Hepatocyte (in vitro differentiated cells): ENCODE measurements around the gene MPZL2. TPM values are rescaled to one million over a fixed set of nuclear protein-coding genes. Genes with fewer than 3 reads are reported as not detected.

ENCODE experiments used
- DNase-seq: peaks from one replicate; pipeline ENCODE4 v3.0.0-alpha.2; 2016; ENCODE audit warnings: low spot score
- H2AFZ ChIP-seq: fragments of 200-600 bp; sonication (generic); 2 replicates; pipeline ENCODE4 v1.6.0; 2016; ENCODE audit warnings: antibody characterized with exemption, mild to moderate bottlenecking
- H3K27ac ChIP-seq: fragments of 200-600 bp; sonication (generic); 2 replicates; pipeline ENCODE4 v1.5.1; 2016; ENCODE audit warnings: mild to moderate bottlenecking
- H3K27me3 ChIP-seq: fragments of 200-600 bp; sonication (generic); 2 replicates; pipeline ENCODE4 v1.6.1; 2016
- H3K36me3 ChIP-seq: fragments of 200-600 bp; sonication (generic); replicated peaks from 2 replicates; pipeline ENCODE4 v1.5.1; 2016; ENCODE audit warnings: low read depth; ENCODE audit not compliant: insufficient read depth
- H3K4me1 ChIP-seq: fragments of 200-600 bp; sonication (generic); 2 replicates; pipeline ENCODE4 v1.5.1; 2016; ENCODE audit warnings: mild to moderate bottlenecking, moderate library complexity; ENCODE audit not compliant: insufficient read depth
- H3K4me2 ChIP-seq: fragments of 200-600 bp; sonication (generic); 2 replicates; pipeline ENCODE4 v1.6.0; 2016
- H3K4me3 ChIP-seq: fragments of 200-600 bp; sonication (generic); 2 replicates; pipeline ENCODE4 v1.5.1; 2016; ENCODE audit warnings: mild to moderate bottlenecking
- H3K79me2 ChIP-seq: fragments of 200-600 bp; sonication (generic); 2 replicates; pipeline ENCODE4 v1.6.0; 2017; ENCODE audit warnings: mild to moderate bottlenecking
- H3K9me2 ChIP-seq: fragments of 200-600 bp; sonication (generic); replicated peaks from 2 replicates; pipeline ENCODE4 v1.6.0; 2017; ENCODE audit warnings: mild to moderate bottlenecking; ENCODE audit not compliant: insufficient read depth
- H3K9me3 ChIP-seq: fragments of 200-600 bp; sonication (generic); 2 replicates; pipeline ENCODE4 v1.5.1; 2016; ENCODE audit warnings: low read depth, mild to moderate bottlenecking
- H4K20me1 ChIP-seq: fragments of 200-600 bp; sonication (generic); 2 replicates; pipeline ENCODE4 v1.6.0; 2016; ENCODE audit warnings: mild to moderate bottlenecking; ENCODE audit not compliant: insufficient read depth, poor library complexity, severe bottlenecking
- EZH2 ChIP-seq: fragments of 200-600 bp; sonication (generic); IDR thresholded peaks from 2 replicates; pipeline ENCODE4 v1.6.1; 2016; ENCODE audit warnings: antibody characterized with exemption, mild to moderate bottlenecking, borderline replicate concordance
- EZH2phosphoT487 ChIP-seq: fragments of 200-600 bp; sonication (generic); IDR thresholded peaks from one replicate; pipeline ENCODE4 v1.6.1; 2018; ENCODE audit warnings: antibody characterized with exemption, mild to moderate bottlenecking, low read depth, moderate library complexity; ENCODE audit not compliant: unreplicated experiment, severe bottlenecking
- WGBS: methylation state at CpG from one replicate; pipeline ENCODE4 v1.1.6; 2016; ENCODE audit warnings: low lambda C conversion rate; ENCODE audit errors: missing lambda C conversion rate; 5-methylcytosine and 5-hydroxymethylcytosine counted together
- polyA plus RNA-seq: library from polyadenylated mRNA; unstranded; fragments of >200 nt; fragmentation: Nextera tagmentation; extraction: Ambion mirVana; gene quantifications from 2 replicates; pipeline ENCODE4 v1.2.1, GENCODE V29; 2016
- total RNA-seq: library from RNA; depleted of rRNA; stranded (reverse); fragments of >200 nt; gene quantifications from 2 replicates; pipeline ENCODE4 v1.2.3, GENCODE V29; 2014
- TF ChIP-seq, protein P1 (sequence below): fragments of 200-600 bp; sonication (generic); IDR thresholded peaks from 2 replicates; pipeline ENCODE4 v1.5.1; 2016; ENCODE audit warnings: antibody characterized with exemption, mild to moderate bottlenecking; ENCODE audit not compliant: poor library complexity

Gene MPZL2
- total and polyA plus RNA-seq, 2 experiments from 2014 or later = 47.2 to 48.0 TPM

DNA sequence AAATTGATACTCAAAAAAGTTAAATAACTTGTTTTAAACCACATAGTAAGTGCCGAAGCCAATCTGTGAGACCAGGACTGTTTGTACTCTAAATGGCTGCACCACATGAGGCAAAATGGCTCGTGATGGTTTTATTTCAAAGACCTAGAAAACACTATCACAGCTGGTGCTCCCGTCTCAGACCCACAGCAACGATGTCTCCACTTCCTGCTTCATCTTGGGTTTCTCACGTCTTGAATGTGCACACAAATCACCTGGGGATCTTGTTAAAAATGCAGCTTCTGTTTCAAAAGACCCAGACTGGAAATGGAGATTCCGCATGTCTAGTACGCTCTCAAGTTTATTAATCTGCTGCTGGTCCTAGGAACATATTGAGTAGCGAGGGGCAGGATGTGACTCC lies 41.6 kb upstream of the MPZL2 start:
- no peak overlapping the region for H2AFZ ChIP-seq
- no peaks in the 10 kb centered on the region for H3K4me1 ChIP-seq
- DNase-seq = no peak
- H3K36me3 ChIP-seq = no peaks in the 10 kb centered on the region
- H3K27ac ChIP-seq = no peak overlapping the region
- peaks cover 12% of the 10 kb centered on the region for H3K27me3 ChIP-seq
- no peaks in the 10 kb centered on the region for H4K20me1 ChIP-seq
- TF ChIP-seq, protein P1, sequence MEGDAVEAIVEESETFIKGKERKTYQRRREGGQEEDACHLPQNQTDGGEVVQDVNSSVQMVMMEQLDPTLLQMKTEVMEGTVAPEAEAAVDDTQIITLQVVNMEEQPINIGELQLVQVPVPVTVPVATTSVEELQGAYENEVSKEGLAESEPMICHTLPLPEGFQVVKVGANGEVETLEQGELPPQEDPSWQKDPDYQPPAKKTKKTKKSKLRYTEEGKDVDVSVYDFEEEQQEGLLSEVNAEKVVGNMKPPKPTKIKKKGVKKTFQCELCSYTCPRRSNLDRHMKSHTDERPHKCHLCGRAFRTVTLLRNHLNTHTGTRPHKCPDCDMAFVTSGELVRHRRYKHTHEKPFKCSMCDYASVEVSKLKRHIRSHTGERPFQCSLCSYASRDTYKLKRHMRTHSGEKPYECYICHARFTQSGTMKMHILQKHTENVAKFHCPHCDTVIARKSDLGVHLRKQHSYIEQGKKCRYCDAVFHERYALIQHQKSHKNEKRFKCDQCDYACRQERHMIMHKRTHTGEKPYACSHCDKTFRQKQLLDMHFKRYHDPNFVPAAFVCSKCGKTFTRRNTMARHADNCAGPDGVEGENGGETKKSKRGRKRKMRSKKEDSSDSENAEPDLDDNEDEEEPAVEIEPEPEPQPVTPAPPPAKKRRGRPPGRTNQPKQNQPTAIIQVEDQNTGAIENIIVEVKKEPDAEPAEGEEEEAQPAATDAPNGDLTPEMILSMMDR = no peak
- no peak for TF ChIP-seq EZH2phosphoT487
- no peak for TF ChIP-seq EZH2
- no peaks in the 10 kb centered on the region for H3K9me2 ChIP-seq
- H3K4me3 ChIP-seq = no peak overlapping the region
- no peaks in the 10 kb centered on the region for H3K79me2 ChIP-seq
- no peak overlapping the region for H3K4me2 ChIP-seq
- H3K9me3 ChIP-seq = no peaks in the 10 kb centered on the region
- WGBS = 80% methylated on average over 8 of the region's 8 CpGs

DNA sequence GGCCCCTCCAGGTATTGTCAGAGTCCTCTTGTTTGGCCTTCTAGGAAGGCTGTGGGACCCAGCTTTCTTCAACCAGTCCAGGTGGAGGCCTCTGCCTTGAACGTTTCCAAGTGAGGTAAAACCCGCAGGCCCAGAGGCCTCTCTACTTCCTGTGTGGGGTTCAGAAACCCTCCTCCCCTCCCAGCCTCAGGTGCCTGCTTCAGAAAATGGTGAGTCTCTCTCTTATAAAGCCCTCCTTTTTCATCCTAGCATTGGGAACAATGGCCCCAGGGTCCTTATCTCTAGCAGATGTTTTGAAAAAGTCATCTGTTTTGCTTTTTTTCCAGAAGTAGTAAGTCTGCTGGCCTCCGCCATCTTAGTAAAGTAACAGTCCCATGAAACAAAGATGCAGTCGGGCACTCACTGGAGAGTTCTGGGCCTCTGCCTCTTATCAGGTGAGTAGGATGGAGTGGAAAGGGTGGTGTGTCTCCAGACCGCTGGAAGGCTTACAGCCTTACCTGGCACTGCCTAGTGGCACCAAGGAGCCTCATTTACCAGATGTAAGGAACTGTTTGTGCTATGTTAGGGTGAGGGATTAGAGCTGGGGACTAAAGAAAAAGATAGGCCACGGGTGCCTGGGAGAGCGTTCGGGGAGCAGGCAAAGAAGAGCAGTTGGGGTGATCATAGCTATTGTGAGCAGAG lies 40.6 kb upstream of the MPZL2 start, which contains the start of gene CD3E:
TSS of gene CD3E (plus strand) at position 163 of the 681 bp plus-strand sequence. CDS start at position 386, 223 bp downstream.
- Histone ChIP-seq H3K4me2 (no peak within 1 kb of the TSS), H3K79me2 (no peaks in the 10 kb centered on the region), H3K27ac (no peak within 1 kb of the TSS), H3K9me2 (no peaks in the 10 kb centered on the region), H3K27me3 (peaks cover 12% of the 10 kb centered on the region), H2AFZ (no peak within 1 kb of the TSS), H3K36me3 (no peaks in the 10 kb centered on the region), H3K9me3 (no peaks in the 10 kb centered on the region), H3K4me1 (no peaks in the 10 kb centered on the region), H3K4me3 (no peak within 1 kb of the TSS), H4K20me1 (no peaks in the 10 kb centered on the region)
- WGBS = 88% methylated on average over 8 of the region's 8 CpGs
- no peak for DNase-seq
- TF ChIP-seq, protein P1 = no peak
- TF ChIP-seq EZH2phosphoT487 (no peak), EZH2 (no peak)

DNA sequence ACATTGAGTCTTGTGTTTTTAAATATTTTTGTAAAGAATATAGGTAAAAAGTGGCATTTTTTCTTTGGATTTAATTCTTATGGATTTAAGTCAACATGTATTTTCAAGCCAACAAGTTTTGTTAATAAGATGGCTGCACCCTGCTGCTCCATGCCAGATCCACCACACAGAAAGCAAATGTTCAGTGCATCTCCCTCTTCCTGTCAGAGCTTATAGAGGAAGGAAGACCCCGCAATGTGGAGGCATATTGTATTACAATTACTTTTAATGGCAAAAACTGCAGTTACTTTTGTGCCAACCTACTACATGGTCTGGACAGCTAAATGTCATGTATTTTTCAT lies 40.1 kb upstream of the MPZL2 start:
- Histone ChIP-seq H3K4me3 (no peak overlapping the region), H3K79me2 (no peaks in the 10 kb centered on the region), H3K36me3 (no peaks in the 10 kb centered on the region), H3K27me3 (peaks cover 12% of the 10 kb centered on the region), H3K27ac (no peak overlapping the region), H3K4me1 (no peaks in the 10 kb centered on the region), H3K4me2 (no peak overlapping the region), H3K9me2 (no peaks in the 10 kb centered on the region), H2AFZ (no peak overlapping the region), H4K20me1 (no peaks in the 10 kb centered on the region), H3K9me3 (no peaks in the 10 kb centered on the region)
- no peak for DNase-seq
- TF ChIP-seq EZH2 = no peak
- TF ChIP-seq EZH2phosphoT487 = no peak
- TF ChIP-seq, protein P1 = no peak
- WGBS = 91% methylated on average over 1 of the region's 1 CpG
